Measurements from ENCODE around the gene P2RX5. TPM values are rescaled to one million over a fixed set of nuclear protein-coding genes. Genes with fewer than 3 reads are reported as not detected.
"Not testable (repeated sequence)": the region's sequence is repeated elsewhere in the genome, so short reads cannot be mapped to it uniquely, and the experiment has no call there.

The P2RX5 gene
- total RNA-seq, 1 donor from 2014 or later = 6.0 TPM

DNA sequence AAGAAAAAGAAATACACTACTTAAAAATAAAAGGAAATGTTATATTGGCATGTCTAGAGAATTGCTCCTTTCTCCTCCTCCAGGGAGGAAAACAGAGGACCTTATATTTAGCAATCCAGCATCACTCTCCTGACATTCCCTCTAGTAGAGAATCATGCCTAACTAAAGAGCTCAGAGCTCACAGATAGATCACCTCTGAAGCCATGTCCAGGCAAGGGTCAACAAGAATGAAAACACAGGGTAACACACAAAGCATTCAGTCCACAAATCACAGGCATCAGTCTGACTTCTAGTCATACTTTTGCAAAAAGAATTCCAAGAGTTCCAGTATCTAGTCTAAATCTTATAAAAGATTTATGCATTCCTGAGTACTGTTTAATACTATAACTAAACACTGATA lies 23.3 kb upstream of the P2RX5 start:
- no peak for DNase-seq (ENCODE audit: low read depth)
- H3K4me3 ChIP-seq (ENCODE audit: low read depth, low read length) = no peak overlapping the region
- H3K27me3 ChIP-seq (ENCODE audit: control insufficient read depth, insufficient read depth, low read length) = no peaks in the 10 kb centered on the region
- TF ChIP-seq, protein P1, sequence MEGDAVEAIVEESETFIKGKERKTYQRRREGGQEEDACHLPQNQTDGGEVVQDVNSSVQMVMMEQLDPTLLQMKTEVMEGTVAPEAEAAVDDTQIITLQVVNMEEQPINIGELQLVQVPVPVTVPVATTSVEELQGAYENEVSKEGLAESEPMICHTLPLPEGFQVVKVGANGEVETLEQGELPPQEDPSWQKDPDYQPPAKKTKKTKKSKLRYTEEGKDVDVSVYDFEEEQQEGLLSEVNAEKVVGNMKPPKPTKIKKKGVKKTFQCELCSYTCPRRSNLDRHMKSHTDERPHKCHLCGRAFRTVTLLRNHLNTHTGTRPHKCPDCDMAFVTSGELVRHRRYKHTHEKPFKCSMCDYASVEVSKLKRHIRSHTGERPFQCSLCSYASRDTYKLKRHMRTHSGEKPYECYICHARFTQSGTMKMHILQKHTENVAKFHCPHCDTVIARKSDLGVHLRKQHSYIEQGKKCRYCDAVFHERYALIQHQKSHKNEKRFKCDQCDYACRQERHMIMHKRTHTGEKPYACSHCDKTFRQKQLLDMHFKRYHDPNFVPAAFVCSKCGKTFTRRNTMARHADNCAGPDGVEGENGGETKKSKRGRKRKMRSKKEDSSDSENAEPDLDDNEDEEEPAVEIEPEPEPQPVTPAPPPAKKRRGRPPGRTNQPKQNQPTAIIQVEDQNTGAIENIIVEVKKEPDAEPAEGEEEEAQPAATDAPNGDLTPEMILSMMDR (IDR thresholded peaks at IDR 0.05; ENCODE audit: insufficient read depth, low read length, poor library complexity, severe bottlenecking) = no peak
- no peaks in the 10 kb centered on the region for H3K36me3 ChIP-seq (ENCODE audit: control insufficient read depth, insufficient read depth, low read length)

DNA sequence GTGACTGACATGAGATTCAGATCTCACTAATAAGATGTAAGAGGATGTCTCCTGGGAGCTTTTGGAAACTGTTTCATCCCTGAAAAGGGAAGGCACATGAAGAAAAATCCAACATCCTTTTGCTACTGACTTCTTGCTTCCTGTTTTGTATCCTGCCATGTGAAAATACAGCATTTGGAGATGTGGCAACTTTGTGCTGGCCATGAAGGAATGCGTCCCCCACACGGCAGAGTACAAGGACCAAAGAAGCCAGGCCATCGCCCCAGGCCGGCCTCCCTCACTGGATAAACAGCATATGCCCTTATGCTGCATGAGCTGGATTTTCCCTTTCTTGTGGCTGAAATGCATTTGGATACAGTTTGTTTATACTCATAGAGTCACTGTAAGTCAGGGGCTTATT lies 22.2 kb upstream of the P2RX5 start:
- Histone ChIP-seq H3K27me3 (ENCODE audit: control insufficient read depth, insufficient read depth, low read length) (no peaks in the 10 kb centered on the region), H3K4me3 (ENCODE audit: low read depth, low read length) (no peak overlapping the region), H3K36me3 (ENCODE audit: control insufficient read depth, insufficient read depth, low read length) (no peaks in the 10 kb centered on the region)
- TF ChIP-seq, protein P1 (IDR thresholded peaks at IDR 0.05; ENCODE audit: insufficient read depth, low read length, poor library complexity, severe bottlenecking) = no peak
- no peak for DNase-seq (ENCODE audit: low read depth)

GRCh38 chr17:3715296-3715695 lies 19.3 kb upstream of the P2RX5 start:
- TF ChIP-seq, protein P1 (IDR thresholded peaks at IDR 0.05; ENCODE audit: insufficient read depth, low read length, poor library complexity, severe bottlenecking) = no peak

GRCh38 chr17:3712811-3713463 lies 17.0 kb upstream of the P2RX5 start:
- Histone ChIP-seq H3K36me3 (ENCODE audit: control insufficient read depth, insufficient read depth, low read length) (no peaks in the 10 kb centered on the region), H3K27me3 (ENCODE audit: control insufficient read depth, insufficient read depth, low read length) (no peaks in the 10 kb centered on the region), H3K4me3 (ENCODE audit: low read depth, low read length) (no peak overlapping the region)
- no peak for DNase-seq (ENCODE audit: low read depth)
- TF ChIP-seq, protein P1 (IDR thresholded peaks at IDR 0.05; ENCODE audit: insufficient read depth, low read length, poor library complexity, severe bottlenecking) = no peak

More at GRCh38 chr17:3715296-3715695, 19.3 kb upstream of the P2RX5 start:
- no peak for DNase-seq (ENCODE audit: low read depth)
- H3K36me3 ChIP-seq (ENCODE audit: control insufficient read depth, insufficient read depth, low read length) = no peaks in the 10 kb centered on the region
- no peak overlapping the region for H3K4me3 ChIP-seq (ENCODE audit: low read depth, low read length)
- no peaks in the 10 kb centered on the region for H3K27me3 ChIP-seq (ENCODE audit: control insufficient read depth, insufficient read depth, low read length)

- H3K4me3 ChIP-seq (ENCODE audit: low read depth, low read length) = no peak overlapping the region
- no peaks in the 10 kb centered on the region for H3K36me3 ChIP-seq (ENCODE audit: control insufficient read depth, insufficient read depth, low read length)
- DNase-seq (ENCODE audit: low read depth) = no peak
- H3K27me3 ChIP-seq (ENCODE audit: control insufficient read depth, insufficient read depth, low read length) = no peaks in the 10 kb centered on the region
- TF ChIP-seq, protein P1 (IDR thresholded peaks at IDR 0.05; ENCODE audit: insufficient read depth, low read length, poor library complexity, severe bottlenecking) = no peak
Measured at GRCh38 chr17:3710951-3711383, 15.0 kb upstream of the P2RX5 start.

- Histone ChIP-seq H3K36me3 (ENCODE audit: control insufficient read depth, insufficient read depth, low read length) (no peaks in the 10 kb centered on the region), H3K27me3 (ENCODE audit: control insufficient read depth, insufficient read depth, low read length) (no peaks in the 10 kb centered on the region), H3K4me3 (ENCODE audit: low read depth, low read length) (no peak overlapping the region)
- DNase-seq (ENCODE audit: low read depth) = no peak
- TF ChIP-seq, protein P1 (IDR thresholded peaks at IDR 0.05; ENCODE audit: insufficient read depth, low read length, poor library complexity, severe bottlenecking) = no peak
Measured at GRCh38 chr17:3708366-3708765, 12.4 kb upstream of the P2RX5 start.

- DNase-seq (ENCODE audit: low read depth); H3K4me3 ChIP-seq (ENCODE audit: low read depth, low read length); H3K27me3 ChIP-seq (ENCODE audit: control insufficient read depth, insufficient read depth, low read length); H3K36me3 ChIP-seq (ENCODE audit: control insufficient read depth, insufficient read depth, low read length): not testable (repeated sequence)
Measured at GRCh38 chr17:3705718-3705984, 9.7 kb upstream of the P2RX5 start.
